MV-4-11 (cell line): ENCODE results near the gene A1BG.

Experiments used
- DNase-seq: peaks from one replicate; lab custom pipeline; 2025; lab: John Stamatoyannopoulos, UW

A1BG gene

DNA sequence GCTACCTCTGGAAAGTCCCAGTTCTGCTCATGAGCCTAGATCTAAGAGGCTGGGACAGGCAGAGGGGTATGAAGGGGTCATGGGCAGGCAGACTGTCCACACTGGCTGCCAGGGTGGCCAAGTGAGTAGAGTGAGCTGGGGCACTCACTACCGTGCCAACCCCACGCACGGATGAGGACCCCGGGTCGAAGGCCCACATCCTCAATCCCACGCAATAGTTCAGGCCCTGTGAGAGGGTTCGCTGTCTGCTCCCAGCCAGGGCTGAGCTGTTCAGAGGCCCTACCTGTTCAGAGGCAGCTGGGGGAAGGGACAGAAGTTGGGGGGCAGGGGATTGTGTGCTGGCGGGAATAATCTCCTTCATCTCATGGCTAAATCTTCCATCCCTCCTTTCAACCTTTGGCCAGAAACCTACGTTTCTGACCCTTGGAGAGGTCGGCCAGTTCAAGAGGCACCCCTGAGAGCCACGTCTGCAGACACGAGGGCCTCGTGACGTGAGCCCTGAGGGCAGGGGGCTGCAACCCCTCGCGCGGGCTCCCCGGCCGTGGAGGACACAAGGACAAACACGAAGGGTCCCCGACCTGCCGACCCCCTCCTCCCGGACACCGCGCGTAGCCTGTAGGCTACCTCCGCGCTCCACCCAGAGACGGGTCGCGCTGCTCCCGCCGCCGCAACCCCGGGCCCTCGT lies 32.7 kb upstream of the A1BG start:
- DNase-seq, result no peak

DNA sequence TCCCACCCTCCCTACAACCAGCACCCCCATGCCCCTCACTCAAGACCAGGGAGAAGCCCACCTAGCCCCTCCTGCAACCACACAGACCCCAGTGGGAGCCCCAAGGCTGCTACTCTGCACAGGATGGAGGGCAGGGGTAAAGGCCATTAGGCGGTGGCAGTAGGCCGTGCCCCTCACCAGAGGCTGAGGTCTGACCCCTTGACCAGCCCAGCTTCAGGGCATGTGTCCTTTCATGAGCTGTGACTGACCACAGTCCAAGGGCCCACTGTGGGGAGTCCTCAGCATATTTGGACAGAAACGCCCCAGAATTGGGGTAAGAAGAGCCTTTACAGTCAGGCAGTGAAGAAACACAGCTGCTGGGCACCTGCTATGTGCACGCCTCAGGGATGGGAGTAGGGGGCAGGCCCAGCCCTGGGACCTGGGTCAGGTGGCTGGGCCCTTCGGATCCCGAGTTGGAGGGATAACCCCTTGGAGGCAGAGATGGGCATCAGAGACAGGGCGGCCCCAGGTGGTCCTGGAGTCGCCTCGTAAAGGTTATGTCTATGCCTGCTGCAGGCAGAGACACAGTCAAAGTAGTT lies 32.1 kb upstream of the A1BG start:
- DNase-seq, result no peak

DNA sequence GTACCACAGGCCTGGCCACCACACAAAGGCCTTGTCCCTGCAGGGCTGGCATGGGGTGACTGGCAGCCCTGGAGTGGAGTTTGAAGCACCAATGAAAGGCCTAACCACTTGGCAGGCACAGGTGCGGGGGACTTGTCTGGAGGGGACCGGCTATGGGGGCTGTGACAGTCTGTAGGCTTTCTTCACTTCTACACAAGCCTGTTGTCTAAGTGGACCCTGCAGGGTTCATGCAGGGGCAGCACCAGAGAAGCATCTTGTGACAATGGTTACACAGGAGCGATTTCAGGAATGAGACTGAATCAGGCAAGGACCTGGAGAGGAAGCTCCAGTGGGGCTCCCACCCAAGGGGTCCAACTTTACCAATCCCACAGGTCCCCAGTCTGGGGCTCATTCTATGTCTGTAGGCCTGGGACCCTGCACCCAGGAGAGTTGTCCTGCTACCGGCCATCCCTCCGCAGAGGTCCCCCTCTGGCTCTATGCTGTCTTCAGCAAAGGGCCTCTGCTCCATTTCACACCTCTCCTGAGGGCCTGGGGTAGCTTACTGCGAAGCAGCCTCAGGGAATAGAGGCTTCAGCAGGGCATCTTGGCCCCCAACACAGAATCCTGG lies 29.8 kb upstream of the A1BG start:
- no peak for DNase-seq

DNA sequence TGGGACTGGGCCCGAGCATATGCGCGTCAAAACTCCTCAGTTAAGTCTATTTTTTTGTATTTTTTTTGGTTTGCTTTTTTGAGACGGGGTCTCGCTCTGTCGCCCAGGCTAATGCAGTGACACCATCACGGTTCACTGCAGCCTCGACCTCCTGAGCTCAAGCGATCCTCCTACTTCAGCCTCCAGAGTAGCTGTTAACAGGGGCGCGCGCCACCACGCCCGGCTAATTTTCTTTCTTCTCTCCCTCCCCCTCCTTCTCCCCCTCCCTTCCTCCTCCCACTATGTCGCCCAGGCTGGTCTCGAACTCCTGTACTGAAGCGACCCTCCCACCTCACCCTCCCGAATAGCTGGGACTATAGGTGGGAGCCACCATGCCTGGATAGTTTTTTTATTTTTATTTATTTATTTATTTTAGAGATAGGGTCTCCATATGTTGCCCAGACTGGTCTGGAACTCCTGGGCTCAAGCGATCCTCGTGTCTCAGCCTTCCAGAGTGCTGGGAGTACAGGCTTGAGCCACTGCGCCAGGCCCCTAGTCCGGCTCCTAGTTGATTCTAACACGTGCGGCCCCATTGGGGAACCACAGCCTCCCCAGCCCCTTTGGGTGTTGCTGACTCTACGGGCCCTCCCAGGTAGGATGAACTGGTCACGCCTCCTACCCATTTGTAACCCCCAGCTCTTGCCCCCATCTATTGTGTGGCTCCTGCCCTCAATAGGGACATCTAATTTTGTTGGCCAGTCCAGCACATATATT lies 28.3 kb upstream of the A1BG start:
- no peak for DNase-seq

DNA sequence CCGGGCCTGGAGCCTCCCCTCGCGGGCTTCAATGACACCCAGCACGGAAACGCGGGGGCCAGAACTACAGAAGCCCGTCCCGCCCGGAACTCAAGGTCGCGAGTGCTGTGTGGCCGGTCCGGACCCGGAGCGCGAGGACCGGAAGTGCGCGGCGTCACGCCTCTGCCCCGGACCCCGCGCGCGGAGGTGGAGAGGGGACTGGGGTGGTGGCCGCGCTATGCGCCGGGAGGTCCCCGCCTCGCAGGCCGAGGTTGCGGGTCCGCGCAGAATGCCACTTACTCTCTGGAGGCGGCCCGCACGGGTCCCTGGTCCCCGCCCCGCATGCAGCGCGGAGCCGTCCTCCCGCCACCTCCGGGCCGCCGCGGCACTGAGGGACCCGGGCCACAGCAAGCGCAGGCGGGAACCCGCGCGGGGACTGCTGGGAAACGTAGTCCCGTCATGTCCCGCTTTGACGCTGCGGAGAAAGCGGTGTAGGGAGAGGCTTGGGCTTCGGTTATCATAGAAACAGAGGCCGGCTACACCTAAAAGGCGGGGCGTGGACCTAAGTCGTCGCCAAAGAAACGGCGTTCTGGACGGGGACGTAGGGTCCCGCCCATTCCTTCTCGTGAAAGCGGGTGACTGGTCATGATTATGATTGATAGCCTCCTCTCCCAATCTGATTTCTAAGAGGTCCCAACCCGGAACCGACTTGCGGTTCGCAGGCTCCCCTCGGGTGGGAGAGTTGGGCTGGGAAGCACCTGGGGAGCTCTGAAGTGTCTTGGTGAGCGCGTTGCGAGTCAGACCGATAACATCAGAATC lies 27.6 kb upstream of the A1BG start, which contains the start of gene ZNF837:
Gene ZNF837 (minus strand): TSS at position 369 of the 798 bp plus-strand sequence. CDS start 11,698 bp downstream, outside the sequence.
- DNase-seq, result peak; percentile 100

DNA sequence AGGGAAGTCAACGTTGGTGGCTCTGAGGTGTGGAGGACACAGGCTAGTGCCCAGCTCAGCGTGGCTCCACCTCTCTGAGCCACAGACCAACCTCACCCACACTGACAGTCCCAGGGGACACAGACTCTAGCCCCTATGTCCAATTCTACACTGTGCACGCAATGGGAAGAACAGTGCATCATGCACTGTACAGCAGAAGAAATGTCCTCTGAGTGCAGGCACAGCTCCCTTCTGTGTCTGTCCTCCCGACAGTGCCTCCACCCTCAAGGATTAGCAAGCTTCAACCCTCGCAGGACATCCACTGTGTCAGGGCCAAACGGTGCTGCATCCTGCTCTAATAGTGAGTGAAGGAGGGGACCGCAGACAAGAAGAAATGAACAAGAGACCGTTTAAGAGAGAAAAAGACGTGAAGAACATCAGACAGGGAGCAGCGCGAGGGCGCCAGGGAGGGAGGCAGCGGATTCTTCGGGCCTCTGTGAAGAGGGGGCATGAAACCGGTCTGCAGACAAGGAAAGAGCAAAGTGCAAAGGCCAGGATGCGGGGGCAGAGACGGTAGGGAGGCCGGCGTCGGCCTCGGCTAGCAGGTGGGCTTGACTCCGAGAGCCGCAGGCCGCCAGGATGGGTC lies 26.9 kb upstream of the A1BG start:
- DNase-seq, result no peak

DNA sequence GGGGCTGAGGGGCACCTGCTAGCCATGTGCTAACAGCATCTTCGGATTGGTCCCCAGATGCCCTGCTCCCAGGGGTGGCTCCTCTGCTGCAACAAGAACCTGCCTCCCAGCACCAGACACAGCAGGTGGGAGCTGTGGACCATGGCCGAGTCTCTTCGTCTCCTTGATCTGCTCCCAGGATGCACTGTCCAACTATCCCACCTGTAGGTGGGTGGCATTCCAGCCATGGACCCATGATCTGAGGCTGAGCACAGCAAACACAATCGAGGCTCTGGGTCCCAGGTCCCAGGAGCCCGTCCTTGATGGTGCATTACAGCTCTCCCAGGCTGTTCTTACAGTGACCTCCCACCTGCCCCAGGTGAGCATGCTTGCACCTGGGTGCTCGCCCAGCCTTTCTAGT lies 26.0 kb upstream of the A1BG start:
- DNase-seq, result no peak

DNA sequence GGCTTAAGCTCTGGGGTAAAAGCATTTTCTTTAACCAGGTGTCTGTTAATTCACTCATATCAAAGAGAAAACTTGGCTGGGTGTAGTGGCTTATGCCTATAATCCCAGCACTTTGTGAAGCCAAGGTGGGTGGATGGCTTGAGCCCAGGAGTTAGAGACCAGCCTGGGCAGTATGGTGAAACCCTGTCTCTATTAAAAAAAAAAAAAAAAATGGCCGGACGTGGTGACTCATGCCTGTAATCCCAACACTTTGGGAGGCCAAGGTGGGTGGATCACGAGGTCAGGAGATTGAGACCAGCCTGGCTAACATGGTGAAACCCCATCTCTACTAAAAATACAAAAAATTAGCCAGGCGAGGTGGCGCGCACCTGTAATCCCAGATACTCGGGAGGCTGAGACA lies 23.4 kb upstream of the A1BG start:
- peak; percentile 38 for DNase-seq

DNA sequence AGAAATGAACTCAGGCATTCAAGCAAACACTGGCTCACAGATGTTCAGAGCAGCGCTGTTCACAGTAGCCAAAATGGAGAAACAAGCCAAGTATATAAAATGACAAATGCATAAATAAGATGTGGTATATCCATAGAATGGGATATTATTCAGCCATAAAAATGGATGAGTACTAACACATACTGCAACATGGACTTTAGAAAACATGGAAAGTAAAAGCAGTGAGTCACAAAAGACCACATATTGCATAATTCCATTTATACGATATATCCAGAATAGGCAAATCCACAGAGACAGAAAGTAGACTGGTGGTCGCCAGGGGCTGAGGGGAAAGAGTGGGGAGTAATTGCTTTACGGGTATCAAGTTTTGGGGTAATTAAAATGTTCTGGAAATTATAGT lies 20.9 kb upstream of the A1BG start:
- peak; percentile 76 for DNase-seq

DNA sequence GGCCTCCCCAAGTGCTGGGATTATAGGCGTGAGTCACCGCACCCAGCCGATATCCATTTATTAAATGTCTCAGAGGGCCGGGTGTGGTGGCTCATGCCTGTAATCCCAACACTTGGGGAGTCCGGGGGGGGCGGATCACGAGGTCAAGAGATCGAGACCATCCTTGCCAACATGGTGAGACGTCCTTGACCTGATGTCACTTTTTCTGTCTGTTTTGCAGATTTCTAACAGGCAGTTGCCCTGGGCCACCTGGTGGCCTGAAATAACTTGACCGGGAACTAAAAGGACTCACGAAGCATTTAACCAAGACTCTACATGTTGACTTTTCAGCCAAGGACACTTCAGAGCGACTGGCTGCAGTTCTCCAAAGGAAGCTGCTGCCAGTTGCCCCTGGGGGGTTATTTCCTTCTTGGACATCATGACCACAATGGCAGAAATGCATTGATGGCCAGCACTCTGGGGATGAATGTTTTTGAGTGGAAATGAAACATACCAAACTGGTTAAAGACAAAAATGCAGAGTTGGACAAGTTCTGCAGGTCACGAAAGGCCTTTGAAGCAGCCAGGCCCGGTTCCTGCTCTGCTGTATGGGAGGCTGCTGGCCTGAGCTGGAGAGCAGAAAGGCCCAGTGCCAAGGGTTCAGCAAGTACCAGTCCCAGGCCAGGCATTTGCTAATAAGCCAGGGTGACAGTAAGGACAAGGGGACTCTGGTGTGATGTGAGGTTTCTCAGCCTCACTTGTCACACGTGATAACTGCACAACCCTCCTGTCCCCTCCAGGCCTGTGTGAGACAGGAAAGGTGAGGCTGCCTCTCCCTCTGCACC lies 19.2 kb upstream of the A1BG start:
- DNase-seq, result no peak

DNA sequence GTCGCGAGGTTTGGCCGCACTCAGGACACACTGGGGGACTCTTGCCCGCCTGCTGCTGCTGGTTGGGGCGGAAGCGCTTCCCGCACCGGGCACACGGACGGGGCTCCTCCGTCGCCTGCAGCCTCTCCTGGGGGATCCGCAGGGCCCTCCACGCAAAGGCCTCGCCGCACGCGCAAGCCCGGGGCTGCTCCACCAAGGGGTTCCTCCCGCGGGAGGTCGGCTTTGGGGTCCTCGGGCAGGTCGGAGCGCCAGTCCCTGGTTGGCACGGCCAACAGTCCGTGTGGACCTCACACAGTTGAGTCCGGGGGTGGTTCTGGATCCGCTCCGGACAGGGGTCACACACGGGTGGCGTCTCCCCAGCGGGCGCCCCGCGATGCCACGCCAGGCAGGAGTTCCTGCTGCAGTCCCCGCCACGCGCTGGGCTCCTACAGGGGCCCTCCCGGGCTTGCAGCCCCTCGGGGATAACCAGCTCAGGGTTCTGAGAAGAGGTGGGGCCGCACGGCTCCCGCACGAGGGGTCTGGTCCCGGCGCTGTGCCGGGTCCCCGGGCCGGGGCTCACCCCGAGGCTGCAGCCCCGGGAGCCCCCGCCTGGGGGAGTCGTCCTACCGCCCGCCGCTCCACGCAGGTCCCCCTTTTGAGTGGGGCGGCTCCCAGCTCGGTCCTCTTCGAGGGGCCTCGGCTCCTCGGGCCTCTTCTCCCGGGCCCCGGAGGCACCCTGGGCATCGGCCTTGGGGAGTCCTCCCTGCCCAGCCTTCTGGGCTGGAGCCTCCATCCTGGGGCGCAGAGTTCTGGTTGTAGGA lies 15.5 kb upstream of the A1BG start:
- no peak for DNase-seq

DNA sequence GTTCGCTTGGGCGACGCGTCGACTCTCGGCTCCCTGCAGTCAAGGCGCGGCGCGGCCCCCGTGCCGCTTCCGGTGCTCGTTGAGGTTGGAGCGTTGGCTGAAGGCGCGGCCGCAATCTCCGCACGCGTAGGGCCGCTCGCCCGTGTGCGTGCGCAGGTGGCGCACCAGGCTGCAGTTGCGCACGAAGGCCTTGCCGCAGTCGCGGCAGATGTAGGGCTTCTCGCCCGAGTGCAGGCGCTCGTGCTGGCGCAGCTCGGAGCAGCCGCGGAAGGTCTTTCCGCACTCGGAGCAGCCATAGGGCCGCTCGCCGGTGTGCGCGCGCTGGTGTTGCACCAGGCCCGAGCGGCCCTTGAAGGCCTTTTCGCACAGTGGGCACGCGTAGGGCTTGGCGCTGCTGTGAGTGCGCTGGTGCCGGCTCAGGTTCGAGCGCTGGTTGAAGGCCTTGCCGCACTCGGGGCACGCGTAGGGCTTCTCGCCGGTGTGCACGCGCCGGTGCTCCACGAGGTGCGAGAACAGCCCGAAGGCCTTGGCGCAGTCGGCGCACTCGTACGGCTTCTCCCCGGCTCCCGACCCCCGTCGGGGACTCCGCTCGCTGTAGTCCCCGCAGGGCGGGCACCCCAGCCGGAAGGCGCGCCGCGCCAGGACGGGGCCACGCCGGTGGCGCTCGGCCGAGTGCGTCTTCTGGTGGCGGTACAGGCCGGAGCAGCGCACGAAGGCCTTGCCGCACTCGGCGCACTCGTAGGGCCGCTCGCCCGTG lies 14.6 kb upstream of the A1BG start:
- DNase-seq, result no peak

DNA sequence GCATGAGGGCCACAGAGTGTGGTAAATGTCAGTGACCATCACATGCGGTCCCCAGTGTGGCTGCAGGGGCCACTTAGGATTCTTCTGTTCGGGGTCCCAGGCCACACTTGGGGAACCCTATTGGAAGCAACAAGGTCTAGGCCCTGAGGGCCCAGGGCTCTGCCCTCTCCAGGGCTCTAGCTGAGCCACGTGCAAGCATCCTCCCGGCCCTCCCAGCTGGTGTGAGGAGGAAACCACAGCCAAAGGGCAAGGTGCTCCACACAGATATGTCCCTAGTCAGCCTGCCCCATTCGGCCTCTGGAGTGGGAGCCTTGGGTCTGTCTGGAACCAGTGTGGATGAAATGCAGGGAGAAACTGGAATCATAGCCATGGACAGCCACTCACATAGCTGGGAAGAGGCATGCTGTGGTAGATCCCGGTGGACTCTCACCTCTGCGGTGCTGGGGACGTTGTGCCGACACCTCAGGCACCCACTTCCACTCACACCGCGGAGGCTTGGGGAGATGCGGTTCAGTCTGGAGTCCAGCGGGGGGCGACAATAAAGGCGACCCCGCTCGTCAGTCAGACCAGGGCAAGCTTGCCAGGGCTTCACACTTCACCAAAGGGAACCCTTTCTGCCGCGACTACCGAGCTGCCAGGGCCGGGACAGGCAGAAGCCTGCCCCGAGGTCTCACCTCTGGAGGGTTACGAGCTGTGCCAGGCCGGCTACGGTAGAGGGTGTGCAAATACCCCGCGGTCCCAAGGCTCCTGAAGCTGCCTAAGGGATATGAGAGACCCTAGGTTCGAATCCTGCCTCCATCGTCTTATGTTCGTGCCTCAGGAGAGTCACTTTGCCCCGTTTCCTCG lies 13.5 kb upstream of the A1BG start:
- no peak for DNase-seq

DNA sequence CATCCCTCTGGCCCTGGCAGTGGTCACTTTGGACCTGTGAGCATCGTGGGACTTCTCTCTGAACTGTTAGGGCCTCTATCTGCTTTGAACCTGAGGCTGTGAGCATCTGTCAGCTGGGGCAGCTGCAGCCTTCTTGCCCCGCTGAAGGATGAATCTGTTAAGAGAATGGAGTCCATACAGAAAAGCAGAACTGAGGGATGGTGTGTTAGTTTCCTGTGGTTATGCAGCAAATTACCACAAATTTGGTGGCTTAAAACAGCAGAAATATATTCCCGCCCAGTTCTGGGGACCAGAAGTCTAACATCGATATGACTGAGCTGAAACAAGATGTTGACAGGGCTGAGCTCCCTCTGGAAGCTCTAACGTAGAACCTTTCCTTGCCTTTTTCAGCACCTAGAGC lies 10.9 kb upstream of the A1BG start:
- peak; percentile 99 for DNase-seq

DNA sequence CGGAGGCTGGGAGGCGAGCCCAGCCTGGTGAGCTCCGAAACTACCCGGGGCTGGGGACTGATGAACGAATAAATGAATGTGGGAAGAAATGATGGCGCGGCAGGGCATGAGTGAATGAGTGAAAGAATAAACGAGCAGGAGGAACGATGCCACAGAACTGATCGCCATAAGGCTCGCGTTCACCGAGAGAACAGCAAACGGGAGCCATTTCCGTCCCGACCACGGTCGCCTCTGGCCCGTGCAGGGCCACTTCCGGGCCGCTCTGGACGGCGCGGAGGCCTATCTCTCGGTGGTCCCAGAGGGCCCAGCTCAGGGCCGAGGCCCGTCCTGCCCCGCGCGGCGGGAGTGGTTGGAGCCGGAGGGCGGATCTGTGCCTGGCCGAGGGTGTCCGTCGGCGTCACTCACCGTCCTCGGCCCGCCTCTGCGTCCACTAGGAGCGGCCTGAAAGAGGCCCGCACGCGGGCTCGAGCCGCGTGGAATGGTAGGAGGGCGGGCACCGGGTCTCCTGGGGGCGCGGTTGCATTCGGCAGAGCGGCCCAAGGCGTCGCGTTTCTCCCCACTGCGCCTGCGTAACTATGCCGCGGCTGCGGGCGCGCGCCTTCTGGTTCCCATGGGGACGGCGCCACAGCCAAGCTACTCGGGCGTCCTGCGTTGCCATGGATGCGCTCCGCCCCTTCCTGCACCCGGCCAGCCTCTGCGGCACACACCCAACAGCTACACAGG lies 9.1 kb upstream of the A1BG start, which contains the start of gene ZNF497:
Gene ZNF497 (minus strand): TSS at position 480 of the 723 bp plus-strand sequence. CDS start 5,116 bp downstream, outside the sequence.
- DNase-seq, result peak; percentile 97

DNA sequence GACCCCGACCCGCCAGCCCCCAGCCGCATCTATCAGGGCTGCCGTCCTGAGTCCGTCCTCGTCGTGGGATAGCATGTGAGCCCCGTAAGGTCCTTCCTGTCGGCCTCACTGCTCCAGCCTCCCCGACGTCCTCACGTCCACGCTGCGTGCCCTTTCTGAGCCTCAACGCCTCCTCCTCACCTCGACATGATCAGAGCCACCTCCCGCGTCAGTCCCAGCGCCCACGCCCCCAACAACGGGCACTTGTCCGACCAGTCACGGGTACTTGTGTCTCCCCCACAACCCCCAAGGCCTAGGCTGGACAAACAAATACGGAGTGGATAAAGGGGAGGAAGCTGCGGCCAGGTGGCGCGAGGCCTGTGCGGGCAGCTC lies 8.6 kb upstream of the A1BG start:
- DNase-seq, result peak; percentile 54

DNA sequence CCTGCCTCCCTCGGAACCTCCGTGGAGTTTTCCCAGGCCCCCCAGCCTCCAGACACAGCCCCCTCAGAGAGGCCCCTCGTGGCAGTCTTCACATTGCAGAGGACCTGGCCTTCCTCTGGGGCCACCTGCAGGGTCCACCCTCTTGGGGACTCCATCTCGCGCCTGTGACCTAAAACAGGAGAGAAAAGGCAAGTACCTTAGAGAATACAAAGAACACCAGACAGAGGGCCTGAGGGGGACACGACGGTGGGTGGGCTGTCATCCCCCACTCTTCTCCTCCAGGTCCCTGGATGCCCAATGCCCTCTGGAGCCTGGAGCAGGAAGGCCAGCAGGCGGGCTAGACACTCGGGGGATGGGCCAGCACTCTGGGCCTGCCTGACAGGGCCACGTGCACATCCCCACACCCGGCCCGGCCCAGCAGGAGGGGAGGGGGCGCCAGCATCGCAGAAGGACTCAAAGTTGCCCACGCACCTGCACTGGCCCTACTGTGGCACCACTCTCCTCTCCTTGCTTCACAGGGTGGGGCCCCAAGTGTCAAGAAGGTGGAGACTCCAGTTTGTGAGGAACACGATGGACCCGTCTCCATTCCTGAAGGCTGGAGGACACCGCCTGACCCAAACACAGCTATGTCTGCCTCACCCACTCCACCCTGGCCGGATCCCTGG lies 4.3 kb upstream of the A1BG start:
- DNase-seq, result no peak
